Measurements from ENCODE around the gene LIF. TPM values are rescaled to one million over a fixed set of nuclear protein-coding genes. Genes with fewer than 3 reads are reported as not detected.

Gene LIF
- total and polyA plus RNA-seq, 2 of the 4 experiments (the other 2 are of a cell fraction): 130 to 214 TPM

GRCh38 chr22:30284172-30284571 is 37.6 kb upstream of the LIF start:
- BruUV-seq (replicated peaks): no TSS peak

More at GRCh38 chr22:30284172-30284571, 37.6 kb upstream of the LIF start:
- Histone ChIP-seq H2BK5ac (ENCODE audit: low read depth, low read length, poor library complexity, severe bottlenecking) (no peak overlapping the region), H3K9me1 (ENCODE audit: insufficient read depth, low read length) (peaks cover 8% of the 10 kb centered on the region), H4K20me1 (ENCODE audit: insufficient read depth, low read length) (peaks cover 3% of the 10 kb centered on the region; the same call in 1 of the 2 replicates), H3K4ac (ENCODE audit: low read depth, low read length) (no peak overlapping the region), H3K4me2 (ENCODE audit: low read depth, low read length) (no peak overlapping the region), H2BK15ac (ENCODE audit: low read depth, low read length) (no peak overlapping the region), H2AFZ (replicated peaks; ENCODE audit: low read length, poor library complexity) (no peak overlapping the region), H3K18ac (ENCODE audit: low read depth, low read length) (no peak overlapping the region), H3K36me3 (ENCODE audit: control insufficient read depth, insufficient read depth, low read length) (peaks cover 24% of the 10 kb centered on the region), H3K27me3 (ENCODE audit: control insufficient read depth, insufficient read depth, low read length) (no peaks in the 10 kb centered on the region), H2AK5ac (ENCODE audit: low read depth, low read length) (no peak overlapping the region), H3K9me3 (ENCODE audit: control insufficient read depth, insufficient read depth, low read length) (no peaks in the 10 kb centered on the region), H3K14ac (replicated peaks; ENCODE audit: low read depth, low read length) (no peak overlapping the region), H3K56ac (ENCODE audit: extremely low read depth, insufficient read depth, low read length) (no peak overlapping the region), H3K4me1 (ENCODE audit: control insufficient read depth, insufficient read depth, low read length) (peaks cover 4% of the 10 kb centered on the region), H3K4me3 (ENCODE audit: insufficient read depth, low read depth, low read length) (no peak overlapping the region), H2AK9ac (replicated peaks; ENCODE audit: low read depth, low read length, poor library complexity) (peak overlapping the region; percentile 32), H3K79me1 (ENCODE audit: low read depth in 1 of 2, low read length in 2 of 2) (peaks cover 0 to 14% of the 10 kb centered on the region in 2 experiments; a peak in 3 of 4 replicates), H4K8ac (ENCODE audit: low read depth in 2 of 2, low read length in 2 of 2) (no peak overlapping the region), H3K9ac (ENCODE audit: low read depth, low read length) (no peak overlapping the region), H3K23ac (ENCODE audit: low read depth, low read length) (no peak overlapping the region), H2BK120ac (ENCODE audit: low read depth, low read length) (no peak overlapping the region), H4K5ac (ENCODE audit: low read depth, low read length) (no peak overlapping the region), H4K91ac (ENCODE audit: insufficient read depth, low read depth, low read length) (no peak overlapping the region), H2BK20ac (ENCODE audit: low read depth, low read length) (no peak overlapping the region), H3K27ac (ENCODE audit: insufficient read depth, low read length) (no peak overlapping the region)
- dilution Hi-C loops (cut with HindIII; ENCODE audit: low sequenced_read_pairs, unreplicated experiment): no loop called here
- no peak for ATAC-seq (ENCODE audit: low read depth)
- POLR2A ChIA-PET (ENCODE audit: unreplicated experiment): no interaction called here
- TF ChIP-seq FOS (IDR thresholded peaks at IDR 0.05; ENCODE audit: low read depth, low read length) (no peak), NFE2L2 (IDR thresholded peaks at IDR 0.05; ENCODE audit: low read depth, low read length) (no peak), CEBPB (IDR thresholded peaks at IDR 0.05; ENCODE audit: low read depth, low read length) (no peak), MAZ (IDR thresholded peaks at IDR 0.05; ENCODE audit: borderline replicate concordance, low read depth, low read length) (no peak), POLR2A (IDR thresholded peaks at IDR 0.05; ENCODE audit: low read depth, low read length) (no peak), RAD21 (IDR thresholded peaks at IDR 0.05; ENCODE audit: low read length) (no peak), SMC3 (IDR thresholded peaks at IDR 0.05; ENCODE audit: low read depth, low read length) (no peak)
- TF ChIP-seq, protein P1, sequence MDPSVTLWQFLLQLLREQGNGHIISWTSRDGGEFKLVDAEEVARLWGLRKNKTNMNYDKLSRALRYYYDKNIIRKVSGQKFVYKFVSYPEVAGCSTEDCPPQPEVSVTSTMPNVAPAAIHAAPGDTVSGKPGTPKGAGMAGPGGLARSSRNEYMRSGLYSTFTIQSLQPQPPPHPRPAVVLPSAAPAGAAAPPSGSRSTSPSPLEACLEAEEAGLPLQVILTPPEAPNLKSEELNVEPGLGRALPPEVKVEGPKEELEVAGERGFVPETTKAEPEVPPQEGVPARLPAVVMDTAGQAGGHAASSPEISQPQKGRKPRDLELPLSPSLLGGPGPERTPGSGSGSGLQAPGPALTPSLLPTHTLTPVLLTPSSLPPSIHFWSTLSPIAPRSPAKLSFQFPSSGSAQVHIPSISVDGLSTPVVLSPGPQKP (IDR thresholded peaks at IDR 0.05; ENCODE audit: borderline replicate concordance, low read depth, low read length): no peak
- TF ChIP-seq, protein P2, sequence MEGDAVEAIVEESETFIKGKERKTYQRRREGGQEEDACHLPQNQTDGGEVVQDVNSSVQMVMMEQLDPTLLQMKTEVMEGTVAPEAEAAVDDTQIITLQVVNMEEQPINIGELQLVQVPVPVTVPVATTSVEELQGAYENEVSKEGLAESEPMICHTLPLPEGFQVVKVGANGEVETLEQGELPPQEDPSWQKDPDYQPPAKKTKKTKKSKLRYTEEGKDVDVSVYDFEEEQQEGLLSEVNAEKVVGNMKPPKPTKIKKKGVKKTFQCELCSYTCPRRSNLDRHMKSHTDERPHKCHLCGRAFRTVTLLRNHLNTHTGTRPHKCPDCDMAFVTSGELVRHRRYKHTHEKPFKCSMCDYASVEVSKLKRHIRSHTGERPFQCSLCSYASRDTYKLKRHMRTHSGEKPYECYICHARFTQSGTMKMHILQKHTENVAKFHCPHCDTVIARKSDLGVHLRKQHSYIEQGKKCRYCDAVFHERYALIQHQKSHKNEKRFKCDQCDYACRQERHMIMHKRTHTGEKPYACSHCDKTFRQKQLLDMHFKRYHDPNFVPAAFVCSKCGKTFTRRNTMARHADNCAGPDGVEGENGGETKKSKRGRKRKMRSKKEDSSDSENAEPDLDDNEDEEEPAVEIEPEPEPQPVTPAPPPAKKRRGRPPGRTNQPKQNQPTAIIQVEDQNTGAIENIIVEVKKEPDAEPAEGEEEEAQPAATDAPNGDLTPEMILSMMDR (conservative IDR thresholded peaks at IDR 0.05; ENCODE audit: low read depth, low read length): no peak
- intact Hi-C loops (cut with micrococcal nuclease): no loop called here
- no peak for DNase-seq
- WGBS, 2 experiments (ENCODE audit: extremely low coverage in 2 of 2, insufficient read length in 1 of 2): 80% methylated on average over 3 of the region's 9 CpGs; no CpG with 5 or more reads in 1 of the 2 experiments
- CTCF ChIA-PET: no interaction called here
- in situ Hi-C loops (cut with MboI; ENCODE audit: low sequenced_read_pairs): no loop called here
